ENCODE data around the gene RFPL2.

- no peak for TF ChIP-seq POLR2AphosphoS5 (IDR thresholded peaks at IDR 0.05)
- TF ChIP-seq CTCF (IDR thresholded peaks at IDR 0.05), result no peak
- no peak for TF ChIP-seq POLR2A (IDR thresholded peaks at IDR 0.05)
These were observed 29.8 kb downstream of the RFPL2 start for GRCh38 chr22:32175115-32175514.
